HCT116 (cell line): ENCODE results near the gene CPED1.

Experiments used
- CBX3 ChIP-seq: IDR thresholded peaks from 2 replicates; pipeline ENCODE4 v1.6.1; 2012; ENCODE audit warnings: low read depth
- EZH2 ChIP-seq: fragments of 200-600 bp; sonication (generic); IDR thresholded peaks from 2 replicates; pipeline ENCODE4 v1.6.1; 2017; ENCODE audit warnings: antibody characterized with exemption, mixed run types
- EZH2phosphoT487 ChIP-seq: fragments of 200-600 bp; IDR thresholded peaks from 2 replicates; pipeline ENCODE4 v1.6.1; 2018; ENCODE audit warnings: antibody characterized with exemption, borderline replicate concordance
- JUND ChIP-seq: IDR thresholded peaks from 2 replicates; pipeline ENCODE4 v1.6.1; 2012
- POLR2A ChIP-seq: IDR thresholded peaks from 2 replicates; pipeline ENCODE4 v1.7.0; 2011; ENCODE audit warnings: borderline replicate concordance; ENCODE audit not compliant: insufficient read depth, insufficient read length; ENCODE audit errors: extremely low read depth
- POLR2AphosphoS5 ChIP-seq: IDR thresholded peaks from 2 replicates; pipeline ENCODE4 v1.6.1; 2011; ENCODE audit warnings: mild to moderate bottlenecking, low read depth, low read length, moderate library complexity
- SP1 ChIP-seq: IDR thresholded peaks from 2 replicates; pipeline ENCODE4 v1.6.1; 2012; ENCODE audit warnings: low read depth
- SRF ChIP-seq: IDR thresholded peaks from 2 replicates; pipeline ENCODE4 v1.6.1; 2012; ENCODE audit warnings: low read depth
- TCF7L2 ChIP-seq: IDR thresholded peaks from 2 replicates; pipeline ENCODE4 v1.7.0; 2011; ENCODE audit warnings: borderline replicate concordance, inconsistent platforms; ENCODE audit not compliant: insufficient read depth, insufficient read length; ENCODE audit errors: extremely low read depth
- YY1 ChIP-seq: IDR thresholded peaks from 2 replicates; pipeline ENCODE4 v1.6.1; 2011; ENCODE audit warnings: low read length, low read depth, moderate library complexity, mild to moderate bottlenecking; ENCODE audit not compliant: insufficient replicate concordance; ENCODE audit errors: extremely low read depth
- ZNF274 ChIP-seq: fragments of 200-500 bp; sonication (Bioruptor generic); IDR thresholded peaks from 2 replicates; pipeline ENCODE4 v1.6.1; 2014; ENCODE audit warnings: mild to moderate bottlenecking, low read depth, low read length, inconsistent platforms
- TF ChIP-seq, protein P1 (sequence below), 3 experiments: fragments of 200-600 bp in 1 of 3; sonication (generic) in 1 of 3; IDR thresholded peaks in 2 of 3; conservative IDR thresholded peaks in 1 of 3; 2 replicates each; pipeline ENCODE4 v1.5.1; 2012 to 2017; ENCODE audit warnings: low read depth in 2 of 3, low read length in 2 of 3, antibody characterized with exemption in 1 of 3, borderline replicate concordance in 1 of 3, control low read depth in 1 of 3, mild to moderate bottlenecking in 1 of 3, mixed read lengths in 1 of 3, mixed run types in 1 of 3, moderate library complexity in 1 of 3; ENCODE audit not compliant: insufficient read depth in 1 of 3
- TF ChIP-seq, protein P2 (sequence below): IDR thresholded peaks from 2 replicates; pipeline ENCODE4 v1.6.1; 2012; ENCODE audit warnings: low read depth
- TF ChIP-seq, protein P3 (sequence below): IDR thresholded peaks from 2 replicates; pipeline ENCODE4 v1.6.1; 2011; ENCODE audit warnings: mild to moderate bottlenecking, low read length, moderate library complexity; ENCODE audit not compliant: insufficient replicate concordance; ENCODE audit errors: extremely low read depth

DNA sequence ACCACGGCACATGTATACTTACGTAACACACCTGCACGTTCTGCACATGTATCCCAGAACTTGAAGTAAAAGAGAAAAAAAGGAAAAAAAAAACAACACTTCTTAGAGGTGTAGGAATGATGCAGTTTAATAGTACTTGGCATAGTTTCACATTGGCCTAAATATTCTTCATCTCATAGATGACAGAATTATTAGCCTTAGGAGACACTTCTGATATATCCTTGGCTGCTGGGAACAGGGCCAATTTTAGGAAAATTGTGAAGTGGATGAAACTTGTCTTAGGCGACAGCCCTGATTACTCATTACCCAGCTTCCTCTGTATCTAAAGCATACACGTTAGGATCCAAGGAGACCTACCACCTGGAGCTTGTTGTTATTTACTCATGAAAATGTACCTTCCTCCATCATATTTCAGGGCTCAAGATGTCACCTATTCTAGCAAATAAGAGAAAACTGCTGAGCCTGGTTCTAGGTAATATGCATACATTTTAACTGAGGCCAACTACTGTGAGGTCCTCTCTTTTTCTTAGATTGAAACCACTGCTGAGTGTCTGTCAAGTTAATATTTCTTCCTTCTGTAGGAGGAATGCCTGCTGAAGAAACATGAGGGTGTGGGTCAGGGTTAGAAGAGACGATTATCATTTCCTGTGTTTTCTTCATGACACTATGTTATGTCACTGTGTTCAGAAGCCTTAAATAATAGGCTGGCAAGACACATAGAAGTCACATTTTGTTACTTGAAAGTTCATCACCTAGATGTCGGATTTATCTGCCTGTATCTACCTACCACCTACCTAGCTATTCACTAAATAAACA lies 44.3 kb downstream of the CPED1 start:
- TF ChIP-seq, protein P1, sequence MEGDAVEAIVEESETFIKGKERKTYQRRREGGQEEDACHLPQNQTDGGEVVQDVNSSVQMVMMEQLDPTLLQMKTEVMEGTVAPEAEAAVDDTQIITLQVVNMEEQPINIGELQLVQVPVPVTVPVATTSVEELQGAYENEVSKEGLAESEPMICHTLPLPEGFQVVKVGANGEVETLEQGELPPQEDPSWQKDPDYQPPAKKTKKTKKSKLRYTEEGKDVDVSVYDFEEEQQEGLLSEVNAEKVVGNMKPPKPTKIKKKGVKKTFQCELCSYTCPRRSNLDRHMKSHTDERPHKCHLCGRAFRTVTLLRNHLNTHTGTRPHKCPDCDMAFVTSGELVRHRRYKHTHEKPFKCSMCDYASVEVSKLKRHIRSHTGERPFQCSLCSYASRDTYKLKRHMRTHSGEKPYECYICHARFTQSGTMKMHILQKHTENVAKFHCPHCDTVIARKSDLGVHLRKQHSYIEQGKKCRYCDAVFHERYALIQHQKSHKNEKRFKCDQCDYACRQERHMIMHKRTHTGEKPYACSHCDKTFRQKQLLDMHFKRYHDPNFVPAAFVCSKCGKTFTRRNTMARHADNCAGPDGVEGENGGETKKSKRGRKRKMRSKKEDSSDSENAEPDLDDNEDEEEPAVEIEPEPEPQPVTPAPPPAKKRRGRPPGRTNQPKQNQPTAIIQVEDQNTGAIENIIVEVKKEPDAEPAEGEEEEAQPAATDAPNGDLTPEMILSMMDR (IDR thresholded peaks at IDR 0.05 in 2 of 3, conservative IDR thresholded peaks at IDR 0.05 in 1 of 3; ENCODE audit: borderline replicate concordance in 1 of 3, insufficient read depth in 1 of 3, low read depth in 2 of 3, low read length in 2 of 3) = no peak
- TF ChIP-seq POLR2AphosphoS5 (no peak), SP1 (no peak), ZNF274 (no peak), EZH2 (no peak), POLR2A (no peak), CBX3 (no peak), SRF (no peak), YY1 (no peak), JUND (no peak), TCF7L2 (no peak), EZH2phosphoT487 (no peak)
- TF ChIP-seq, protein P2, sequence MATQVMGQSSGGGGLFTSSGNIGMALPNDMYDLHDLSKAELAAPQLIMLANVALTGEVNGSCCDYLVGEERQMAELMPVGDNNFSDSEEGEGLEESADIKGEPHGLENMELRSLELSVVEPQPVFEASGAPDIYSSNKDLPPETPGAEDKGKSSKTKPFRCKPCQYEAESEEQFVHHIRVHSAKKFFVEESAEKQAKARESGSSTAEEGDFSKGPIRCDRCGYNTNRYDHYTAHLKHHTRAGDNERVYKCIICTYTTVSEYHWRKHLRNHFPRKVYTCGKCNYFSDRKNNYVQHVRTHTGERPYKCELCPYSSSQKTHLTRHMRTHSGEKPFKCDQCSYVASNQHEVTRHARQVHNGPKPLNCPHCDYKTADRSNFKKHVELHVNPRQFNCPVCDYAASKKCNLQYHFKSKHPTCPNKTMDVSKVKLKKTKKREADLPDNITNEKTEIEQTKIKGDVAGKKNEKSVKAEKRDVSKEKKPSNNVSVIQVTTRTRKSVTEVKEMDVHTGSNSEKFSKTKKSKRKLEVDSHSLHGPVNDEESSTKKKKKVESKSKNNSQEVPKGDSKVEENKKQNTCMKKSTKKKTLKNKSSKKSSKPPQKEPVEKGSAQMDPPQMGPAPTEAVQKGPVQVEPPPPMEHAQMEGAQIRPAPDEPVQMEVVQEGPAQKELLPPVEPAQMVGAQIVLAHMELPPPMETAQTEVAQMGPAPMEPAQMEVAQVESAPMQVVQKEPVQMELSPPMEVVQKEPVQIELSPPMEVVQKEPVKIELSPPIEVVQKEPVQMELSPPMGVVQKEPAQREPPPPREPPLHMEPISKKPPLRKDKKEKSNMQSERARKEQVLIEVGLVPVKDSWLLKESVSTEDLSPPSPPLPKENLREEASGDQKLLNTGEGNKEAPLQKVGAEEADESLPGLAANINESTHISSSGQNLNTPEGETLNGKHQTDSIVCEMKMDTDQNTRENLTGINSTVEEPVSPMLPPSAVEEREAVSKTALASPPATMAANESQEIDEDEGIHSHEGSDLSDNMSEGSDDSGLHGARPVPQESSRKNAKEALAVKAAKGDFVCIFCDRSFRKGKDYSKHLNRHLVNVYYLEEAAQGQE = no peak
- TF ChIP-seq, protein P3, sequence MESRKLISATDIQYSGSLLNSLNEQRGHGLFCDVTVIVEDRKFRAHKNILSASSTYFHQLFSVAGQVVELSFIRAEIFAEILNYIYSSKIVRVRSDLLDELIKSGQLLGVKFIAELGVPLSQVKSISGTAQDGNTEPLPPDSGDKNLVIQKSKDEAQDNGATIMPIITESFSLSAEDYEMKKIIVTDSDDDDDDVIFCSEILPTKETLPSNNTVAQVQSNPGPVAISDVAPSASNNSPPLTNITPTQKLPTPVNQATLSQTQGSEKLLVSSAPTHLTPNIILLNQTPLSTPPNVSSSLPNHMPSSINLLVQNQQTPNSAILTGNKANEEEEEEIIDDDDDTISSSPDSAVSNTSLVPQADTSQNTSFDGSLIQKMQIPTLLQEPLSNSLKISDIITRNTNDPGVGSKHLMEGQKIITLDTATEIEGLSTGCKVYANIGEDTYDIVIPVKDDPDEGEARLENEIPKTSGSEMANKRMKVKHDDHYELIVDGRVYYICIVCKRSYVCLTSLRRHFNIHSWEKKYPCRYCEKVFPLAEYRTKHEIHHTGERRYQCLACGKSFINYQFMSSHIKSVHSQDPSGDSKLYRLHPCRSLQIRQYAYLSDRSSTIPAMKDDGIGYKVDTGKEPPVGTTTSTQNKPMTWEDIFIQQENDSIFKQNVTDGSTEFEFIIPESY = no peak
